PC-3 (cell line): ENCODE measurements around the gene CIAO2B. TPM values are rescaled to one million over a fixed set of nuclear protein-coding genes. Genes with fewer than 3 reads are reported as not detected.

Experiments used
- ATAC-seq: fragments of 200-7000 bp; cut with Tn5 transposase; 2 replicates; pipeline ENCODE4 v1.9.1; 2020; ENCODE audit warnings: mild to moderate bottlenecking, moderate library complexity
- BruUV-seq: library from RNA; stranded (reverse); fragments of 400-500 nt; replicated peaks from 2 replicates; lab custom pipeline; 2021; lab: Mats Ljungman, UMichigan
- CTCF ChIA-PET: fragments of 300-600 bp; sonication (Branson Sonifier 250); formaldehyde crosslinking; loops from one replicate; lab custom pipeline; 2022; ENCODE audit warnings: antibody characterized with exemption; lab: Charles Lee
- POLR2A ChIA-PET: fragments of 300-600 bp; sonication (Branson Sonifier 250); formaldehyde crosslinking; loops from one replicate; lab custom pipeline; 2022; ENCODE audit warnings: antibody characterized with exemption; ENCODE audit not compliant: unreplicated experiment; lab: Charles Lee
- DNase-seq: peaks from one replicate; pipeline ENCODE4 v3.0.0-alpha.2; 2015
- H2AFZ ChIP-seq: fragments of 300-600 bp; sonication (generic); 2 replicates; pipeline ENCODE4 v1.6.0; 2016; ENCODE audit warnings: antibody characterized with exemption, low read length
- H3F3A ChIP-seq: fragments of 300-600 bp; sonication (generic); one replicate; pipeline ENCODE4 v1.6.0; 2017; ENCODE audit warnings: antibody characterized with exemption, low read length, control low read depth, mild to moderate bottlenecking; ENCODE audit not compliant: unreplicated experiment
- H3K27ac ChIP-seq: fragments of 300-600 bp; sonication (generic); 2 replicates; pipeline ENCODE4 v1.5.1; 2016; ENCODE audit warnings: mild to moderate bottlenecking, low read length
- H3K27me3 ChIP-seq: fragments of 300-600 bp; sonication (generic); 2 replicates; pipeline ENCODE4 v1.6.1; 2016; ENCODE audit warnings: low read length, mixed read lengths
- H3K36me3 ChIP-seq: fragments of 300-600 bp; sonication (generic); 2 replicates; pipeline ENCODE4 v1.6.1; 2016; ENCODE audit warnings: low read depth, mixed run types, low read length, mixed read lengths
- H3K4me1 ChIP-seq: fragments of 300-600 bp; sonication (generic); 2 replicates; pipeline ENCODE4 v1.5.1; 2016; ENCODE audit warnings: low read length; ENCODE audit not compliant: insufficient read depth
- H3K4me2 ChIP-seq: fragments of 300-600 bp; sonication (generic); 2 replicates; pipeline ENCODE4 v1.6.0; 2016; ENCODE audit warnings: low read length
- H3K4me3 ChIP-seq: fragments of 300-600 bp; sonication (generic); 2 replicates; pipeline ENCODE4 v1.5.1; 2016; ENCODE audit warnings: mild to moderate bottlenecking, low read length, mixed read lengths
- H3K79me2 ChIP-seq: fragments of 300-600 bp; sonication (generic); 2 replicates; pipeline ENCODE4 v1.6.1; 2017; ENCODE audit warnings: low read length, mixed read lengths
- H3K9ac ChIP-seq: fragments of 300-600 bp; sonication (generic); 2 replicates; pipeline ENCODE4 v1.6.0; 2016; ENCODE audit warnings: mild to moderate bottlenecking, low read length
- H3K9me2 ChIP-seq: fragments of 300-600 bp; sonication (generic); replicated peaks from 2 replicates; pipeline ENCODE4 v1.6.1; 2016; ENCODE audit warnings: mixed run types, low read length, mixed read lengths
- H3K9me3 ChIP-seq: fragments of 300-600 bp; sonication (generic); 2 replicates; pipeline ENCODE4 v1.6.1; 2016; ENCODE audit warnings: low read length, mixed read lengths
- H4K20me1 ChIP-seq: fragments of 300-600 bp; sonication (generic); 2 replicates; pipeline ENCODE4 v1.6.1; 2016; ENCODE audit warnings: low read length, mixed read lengths
- EZH2 ChIP-seq: fragments of 300-600 bp; sonication (generic); IDR thresholded peaks from one replicate; pipeline ENCODE4 v1.6.1; 2017; ENCODE audit warnings: antibody characterized with exemption, mild to moderate bottlenecking, low read length; ENCODE audit not compliant: unreplicated experiment
- EZH2phosphoT487 ChIP-seq: fragments of 300-600 bp; sonication (generic); IDR thresholded peaks from 2 replicates; pipeline ENCODE4 v1.6.1; 2018; ENCODE audit warnings: mild to moderate bottlenecking, antibody characterized with exemption, low read length, borderline replicate concordance
- intact Hi-C: fragments of 100-400 bp; cut with micrococcal nuclease; formaldehyde crosslinking; loops from 2 replicates; pipeline ENCODE4 v1.9.0; 2023
- total RNA-seq: library from RNA; depleted of rRNA; stranded (reverse); fragments of >200 nt; gene quantifications from 2 replicates; pipeline ENCODE4 v1.2.3, GENCODE V29; 2014
- TF ChIP-seq, protein P1 (sequence below): fragments of 300-600 bp; sonication (generic); conservative IDR thresholded peaks from 2 replicates; pipeline ENCODE4 v1.5.1; 2017; ENCODE audit warnings: antibody characterized with exemption, low read depth, mild to moderate bottlenecking, low read length

CIAO2B gene
- total RNA-seq, 1 experiment from 2014 or later, result 172 TPM

DNA sequence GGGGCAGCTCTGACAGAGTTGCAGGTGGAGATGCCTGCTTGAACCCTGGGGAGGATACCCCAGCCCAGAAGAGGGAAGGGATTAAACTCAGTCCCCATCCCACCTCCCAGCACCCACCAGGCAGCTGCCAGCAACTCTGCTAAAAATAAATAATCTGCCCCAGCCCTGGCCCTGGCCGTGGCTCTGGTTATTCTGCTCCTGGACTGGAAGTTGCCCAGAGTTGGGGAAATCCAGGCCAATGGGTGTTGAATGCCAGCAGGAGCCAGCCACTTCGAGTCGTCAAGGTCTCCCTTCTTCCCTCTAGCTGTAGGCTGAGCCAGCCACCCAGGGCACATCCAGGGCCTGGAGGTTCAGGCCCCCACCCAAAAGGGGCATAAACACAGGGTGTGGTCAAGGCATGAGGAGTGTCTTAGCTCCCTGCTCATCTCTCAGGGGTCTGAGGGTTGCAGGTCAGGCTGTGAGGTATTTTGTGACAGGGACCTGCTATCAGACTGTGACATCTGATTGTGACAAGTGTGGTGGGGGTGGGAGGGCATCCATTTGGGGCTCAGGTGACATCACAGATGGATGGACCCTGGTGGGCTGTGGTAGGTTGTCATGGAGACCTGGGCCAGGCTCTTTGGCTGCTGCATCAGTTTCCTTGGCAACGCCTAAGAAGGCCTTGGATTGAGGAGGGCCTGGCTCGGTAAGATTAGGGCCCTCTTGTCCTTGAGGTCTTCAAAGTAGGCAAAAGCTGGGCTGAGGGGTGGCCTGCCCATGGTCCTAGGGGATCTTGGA is 7.8 kb downstream of the CIAO2B start:
- Histone ChIP-seq H3K36me3 (no peaks in the 10 kb centered on the region; the same call in 1 of the 2 replicates), H3K27ac (no peak overlapping the region), H3K4me1 (peaks cover 11% of the 10 kb centered on the region; the same call in 1 of the 2 replicates), H3K79me2 (no peaks in the 10 kb centered on the region), H4K20me1 (no peaks in the 10 kb centered on the region), H3K4me3 (no peak overlapping the region), H3K4me2 (no peak overlapping the region), H3K9me2 (no peaks in the 10 kb centered on the region), H2AFZ (no peak overlapping the region), H3K9ac (no peak overlapping the region), H3K9me3 (no peaks in the 10 kb centered on the region), H3K27me3 (peaks cover 13% of the 10 kb centered on the region), H3F3A (no peaks in the 10 kb centered on the region)
- TF ChIP-seq EZH2phosphoT487, result no peak
- TF ChIP-seq, protein P1, sequence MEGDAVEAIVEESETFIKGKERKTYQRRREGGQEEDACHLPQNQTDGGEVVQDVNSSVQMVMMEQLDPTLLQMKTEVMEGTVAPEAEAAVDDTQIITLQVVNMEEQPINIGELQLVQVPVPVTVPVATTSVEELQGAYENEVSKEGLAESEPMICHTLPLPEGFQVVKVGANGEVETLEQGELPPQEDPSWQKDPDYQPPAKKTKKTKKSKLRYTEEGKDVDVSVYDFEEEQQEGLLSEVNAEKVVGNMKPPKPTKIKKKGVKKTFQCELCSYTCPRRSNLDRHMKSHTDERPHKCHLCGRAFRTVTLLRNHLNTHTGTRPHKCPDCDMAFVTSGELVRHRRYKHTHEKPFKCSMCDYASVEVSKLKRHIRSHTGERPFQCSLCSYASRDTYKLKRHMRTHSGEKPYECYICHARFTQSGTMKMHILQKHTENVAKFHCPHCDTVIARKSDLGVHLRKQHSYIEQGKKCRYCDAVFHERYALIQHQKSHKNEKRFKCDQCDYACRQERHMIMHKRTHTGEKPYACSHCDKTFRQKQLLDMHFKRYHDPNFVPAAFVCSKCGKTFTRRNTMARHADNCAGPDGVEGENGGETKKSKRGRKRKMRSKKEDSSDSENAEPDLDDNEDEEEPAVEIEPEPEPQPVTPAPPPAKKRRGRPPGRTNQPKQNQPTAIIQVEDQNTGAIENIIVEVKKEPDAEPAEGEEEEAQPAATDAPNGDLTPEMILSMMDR, result no peak
- TF ChIP-seq EZH2, result no peak
- ChIA-PET CTCF (no interaction called here), POLR2A (no interaction called here)
- no peak for DNase-seq
- intact Hi-C loops, result no loop called here
- ATAC-seq, result no peak
- no TSS peak for BruUV-seq

GRCh38 chr16:66925322-66925840 is 8.8 kb downstream of the CIAO2B start, which contains the start of gene RRAD:
RRAD (minus strand) TSS chr16:66925535; CDS start chr16:66925179, 356 bp downstream.
- TF ChIP-seq, protein P1, result no peak
- TF ChIP-seq EZH2phosphoT487, result no peak
- TF ChIP-seq EZH2, result peak; percentile 69
- Histone ChIP-seq H3K4me2 (peak within 1 kb of the TSS; percentile 80), H3K9me2 (no peaks in the 10 kb centered on the region), H3K4me1 (peaks cover 7% of the 10 kb centered on the region; the same call in 1 of the 2 replicates), H2AFZ (peak within 1 kb of the TSS; percentile 64; the same call in 1 of the 2 replicates), H3F3A (no peaks in the 10 kb centered on the region), H3K36me3 (no peaks in the 10 kb centered on the region; the same call in 1 of the 2 replicates), H3K27me3 (peaks cover 13% of the 10 kb centered on the region), H3K79me2 (no peaks in the 10 kb centered on the region), H3K9me3 (no peaks in the 10 kb centered on the region), H3K27ac (no peak within 1 kb of the TSS), H4K20me1 (no peaks in the 10 kb centered on the region), H3K4me3 (peak within 1 kb of the TSS; percentile 61), H3K9ac (no peak within 1 kb of the TSS)
- no peak for DNase-seq
- no TSS peak for BruUV-seq
- peak; percentile 21; the same call in 1 of the 2 replicates for ATAC-seq
- ChIA-PET CTCF (no interaction called here), POLR2A (no interaction called here)
- intact Hi-C loops, result no loop called here
